Skin of body (tissue), 2 donors: ENCODE data around the gene MAP3K12. TPM values are rescaled to one million over a fixed set of nuclear protein-coding genes. Genes with fewer than 3 reads are reported as not detected.
"Not testable (repeated sequence)": the region's sequence is repeated elsewhere in the genome, so short reads cannot be mapped to it uniquely, and the experiment has no call there.

Experiments used
- DNase-seq: peaks from one replicate; lab custom pipeline; 2025; lab: John Stamatoyannopoulos, UW
- total RNA-seq: library from RNA; depleted of rRNA; stranded (reverse); fragments of >200 nt; gene quantifications from one replicate; pipeline ENCODE4 v1.2.3, GENCODE V29; 2014

MAP3K12 gene, protein sequence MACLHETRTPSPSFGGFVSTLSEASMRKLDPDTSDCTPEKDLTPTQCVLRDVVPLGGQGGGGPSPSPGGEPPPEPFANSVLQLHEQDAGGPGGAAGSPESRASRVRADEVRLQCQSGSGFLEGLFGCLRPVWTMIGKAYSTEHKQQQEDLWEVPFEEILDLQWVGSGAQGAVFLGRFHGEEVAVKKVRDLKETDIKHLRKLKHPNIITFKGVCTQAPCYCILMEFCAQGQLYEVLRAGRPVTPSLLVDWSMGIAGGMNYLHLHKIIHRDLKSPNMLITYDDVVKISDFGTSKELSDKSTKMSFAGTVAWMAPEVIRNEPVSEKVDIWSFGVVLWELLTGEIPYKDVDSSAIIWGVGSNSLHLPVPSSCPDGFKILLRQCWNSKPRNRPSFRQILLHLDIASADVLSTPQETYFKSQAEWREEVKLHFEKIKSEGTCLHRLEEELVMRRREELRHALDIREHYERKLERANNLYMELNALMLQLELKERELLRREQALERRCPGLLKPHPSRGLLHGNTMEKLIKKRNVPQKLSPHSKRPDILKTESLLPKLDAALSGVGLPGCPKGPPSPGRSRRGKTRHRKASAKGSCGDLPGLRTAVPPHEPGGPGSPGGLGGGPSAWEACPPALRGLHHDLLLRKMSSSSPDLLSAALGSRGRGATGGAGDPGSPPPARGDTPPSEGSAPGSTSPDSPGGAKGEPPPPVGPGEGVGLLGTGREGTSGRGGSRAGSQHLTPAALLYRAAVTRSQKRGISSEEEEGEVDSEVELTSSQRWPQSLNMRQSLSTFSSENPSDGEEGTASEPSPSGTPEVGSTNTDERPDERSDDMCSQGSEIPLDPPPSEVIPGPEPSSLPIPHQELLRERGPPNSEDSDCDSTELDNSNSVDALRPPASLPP
- 12.8 TPM for total RNA-seq

DNA sequence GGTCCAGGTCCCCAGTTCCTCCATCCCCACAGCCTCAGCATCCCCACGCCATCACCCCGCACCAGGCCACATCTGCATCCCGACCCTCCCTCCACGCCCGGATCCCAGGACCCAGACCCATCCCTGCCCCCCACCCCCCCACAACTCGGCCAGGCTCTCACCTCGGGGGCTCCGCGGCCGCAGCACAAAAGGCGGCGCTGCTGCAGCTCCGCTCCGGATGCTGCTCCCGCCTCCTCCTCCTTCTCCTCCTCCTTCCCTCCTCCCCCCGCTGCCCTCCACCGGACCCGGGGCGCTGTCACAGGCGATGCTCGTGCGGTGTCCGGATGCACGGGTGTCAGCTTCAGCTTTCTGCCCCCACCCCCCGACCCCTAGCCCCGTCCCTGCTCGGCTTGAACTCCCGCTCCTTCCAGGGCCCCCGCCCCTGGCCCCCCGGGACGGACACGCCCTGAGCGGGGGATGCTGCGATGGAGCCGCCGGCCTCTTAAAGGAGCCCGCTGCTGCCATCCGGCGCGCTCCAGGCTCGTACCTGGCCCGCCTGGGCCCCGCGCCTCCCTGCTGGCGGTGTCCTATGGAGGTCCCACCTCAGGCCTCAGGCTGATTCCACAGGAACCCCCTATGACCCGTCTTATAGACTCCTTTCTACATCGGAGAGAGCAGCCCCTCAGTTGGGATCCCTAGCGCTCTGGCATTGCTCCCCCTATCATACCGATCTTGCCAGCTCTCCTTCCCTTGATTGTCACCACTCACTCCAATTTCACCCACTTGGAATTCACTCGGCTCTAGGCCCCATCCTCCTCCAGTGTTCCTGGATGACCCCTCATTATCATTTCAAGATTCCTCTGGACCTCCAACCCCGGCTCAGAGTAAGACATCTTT is at the start of gene MAP3K12:
Gene MAP3K12 (minus strand): TSS at position 193 of the 876 bp plus-strand sequence. CDS start 12,067 bp downstream, outside the sequence.
- peak; percentile 76 for DNase-seq

DNA sequence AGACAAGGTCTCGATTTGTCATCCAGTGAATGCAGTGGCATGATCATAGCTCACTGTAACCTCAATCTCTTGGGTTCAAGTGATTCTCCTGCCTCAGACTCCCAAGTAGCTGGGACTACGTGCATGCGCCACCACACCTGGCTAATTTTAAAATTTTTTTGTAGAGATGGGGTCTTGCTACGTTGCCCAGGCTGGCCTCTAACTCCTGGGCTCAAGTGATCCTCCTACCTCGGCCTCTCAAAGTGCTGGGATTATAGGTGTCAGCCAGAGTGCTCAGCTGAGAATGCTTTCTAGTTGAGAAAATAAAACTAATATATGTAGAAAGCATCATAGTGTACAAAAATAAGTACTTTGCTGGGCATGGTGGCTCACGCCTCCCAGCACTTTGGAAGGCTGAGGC is 49.1 kb upstream of the MAP3K12 start:
- DNase-seq: not testable (repeated sequence)

DNA sequence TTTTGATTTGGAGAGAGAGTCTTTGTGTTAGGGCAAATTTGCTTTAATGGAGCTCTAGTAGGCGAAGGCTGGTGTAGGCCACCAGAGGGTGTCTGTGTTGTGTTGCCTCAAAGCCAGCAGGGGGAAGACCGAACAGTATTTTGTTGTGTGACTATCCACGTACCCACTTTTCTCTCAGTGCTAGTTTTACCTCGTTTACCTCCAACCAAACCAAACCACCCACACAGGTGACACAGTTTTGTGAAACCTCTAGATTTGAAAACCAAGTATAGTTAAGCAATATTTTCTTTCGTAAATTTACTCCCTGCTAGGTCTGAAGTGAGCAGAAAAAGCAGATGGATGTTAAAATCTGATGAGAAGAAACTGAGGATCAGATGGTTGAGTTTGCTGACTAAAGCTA is 44.3 kb upstream of the MAP3K12 start:
- peak; percentile 44 for DNase-seq

DNA sequence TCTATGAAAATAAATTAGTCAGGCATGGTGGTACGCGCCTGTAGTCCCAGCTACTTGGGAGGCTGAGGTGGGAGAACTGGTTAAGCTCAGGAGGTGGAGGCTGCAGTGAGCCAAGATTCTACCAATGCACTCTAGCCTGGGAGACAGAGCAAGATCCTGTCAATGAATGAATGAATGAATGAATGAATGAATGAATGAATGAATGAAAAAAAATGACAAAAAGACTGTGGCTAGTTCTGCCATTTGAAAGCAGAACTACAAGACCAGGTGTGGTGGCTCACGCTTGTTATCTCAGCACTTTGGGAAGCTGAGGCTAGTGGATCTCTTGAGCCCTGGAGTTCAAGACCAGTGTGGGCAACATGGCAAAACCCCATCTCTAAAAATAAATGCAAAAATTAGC is 40.3 kb upstream of the MAP3K12 start:
- DNase-seq: no peak

DNA sequence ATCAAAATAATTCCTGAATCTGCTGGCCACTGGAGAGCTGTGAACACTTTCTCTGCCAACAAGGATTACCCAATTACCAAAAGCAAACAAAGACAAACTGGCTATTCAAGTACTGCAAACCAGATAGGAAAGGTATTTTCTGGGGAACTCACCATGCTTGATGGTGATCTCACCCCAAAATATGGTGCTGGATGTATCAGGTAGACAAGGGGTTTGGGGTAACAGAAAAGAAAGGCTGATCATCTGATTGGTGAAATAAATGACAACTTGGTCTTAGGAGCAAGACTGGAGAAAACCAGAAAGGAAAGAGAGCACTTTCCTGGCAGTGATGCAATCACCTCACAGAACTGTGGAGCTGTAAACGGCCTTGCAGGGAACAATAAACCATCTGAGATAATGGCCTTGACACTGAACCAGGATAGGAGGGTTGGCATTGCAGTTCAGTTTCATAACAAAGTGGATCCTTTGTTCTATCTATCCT is 39.0 kb upstream of the MAP3K12 start:
- no peak for DNase-seq

DNA sequence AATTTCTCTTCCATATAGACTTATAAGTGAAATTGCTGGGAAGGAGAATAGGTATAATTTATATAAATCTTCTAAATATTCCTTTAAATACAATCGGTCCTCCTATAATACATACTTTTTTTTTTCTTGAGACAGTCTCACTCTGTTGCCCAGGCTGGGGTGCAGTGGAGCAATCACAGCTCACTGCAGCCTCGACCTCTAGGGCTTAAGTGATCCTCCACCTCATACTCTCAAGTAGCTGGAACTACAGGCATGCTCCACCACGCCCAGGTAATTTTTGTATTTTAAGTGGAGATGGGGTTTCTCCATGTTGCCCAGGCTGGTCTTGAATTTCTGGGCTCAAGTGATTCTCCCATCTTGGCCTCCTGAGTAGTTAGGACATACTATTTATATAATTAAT is 37.7 kb upstream of the MAP3K12 start:
- DNase-seq: no peak

DNA sequence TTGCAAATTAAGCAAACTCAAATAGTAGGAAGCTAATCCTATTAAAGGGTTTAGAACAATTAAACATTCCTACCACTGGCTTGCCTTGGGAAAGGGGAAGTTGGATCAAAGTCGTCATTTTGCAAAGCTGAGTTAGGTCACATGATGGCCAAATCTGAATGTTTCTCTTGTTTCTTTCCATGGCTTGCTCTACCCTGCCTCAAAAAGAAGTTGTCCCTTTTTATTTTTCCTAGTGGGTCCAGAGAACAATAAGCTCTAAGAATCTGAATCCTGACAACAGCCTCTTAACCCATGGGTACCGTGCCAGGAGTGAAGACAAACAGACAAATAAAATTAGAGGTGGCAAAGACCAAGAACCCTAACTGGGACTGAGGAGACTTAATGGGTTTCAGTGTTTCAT is 34.2 kb upstream of the MAP3K12 start:
- no peak for DNase-seq

DNA sequence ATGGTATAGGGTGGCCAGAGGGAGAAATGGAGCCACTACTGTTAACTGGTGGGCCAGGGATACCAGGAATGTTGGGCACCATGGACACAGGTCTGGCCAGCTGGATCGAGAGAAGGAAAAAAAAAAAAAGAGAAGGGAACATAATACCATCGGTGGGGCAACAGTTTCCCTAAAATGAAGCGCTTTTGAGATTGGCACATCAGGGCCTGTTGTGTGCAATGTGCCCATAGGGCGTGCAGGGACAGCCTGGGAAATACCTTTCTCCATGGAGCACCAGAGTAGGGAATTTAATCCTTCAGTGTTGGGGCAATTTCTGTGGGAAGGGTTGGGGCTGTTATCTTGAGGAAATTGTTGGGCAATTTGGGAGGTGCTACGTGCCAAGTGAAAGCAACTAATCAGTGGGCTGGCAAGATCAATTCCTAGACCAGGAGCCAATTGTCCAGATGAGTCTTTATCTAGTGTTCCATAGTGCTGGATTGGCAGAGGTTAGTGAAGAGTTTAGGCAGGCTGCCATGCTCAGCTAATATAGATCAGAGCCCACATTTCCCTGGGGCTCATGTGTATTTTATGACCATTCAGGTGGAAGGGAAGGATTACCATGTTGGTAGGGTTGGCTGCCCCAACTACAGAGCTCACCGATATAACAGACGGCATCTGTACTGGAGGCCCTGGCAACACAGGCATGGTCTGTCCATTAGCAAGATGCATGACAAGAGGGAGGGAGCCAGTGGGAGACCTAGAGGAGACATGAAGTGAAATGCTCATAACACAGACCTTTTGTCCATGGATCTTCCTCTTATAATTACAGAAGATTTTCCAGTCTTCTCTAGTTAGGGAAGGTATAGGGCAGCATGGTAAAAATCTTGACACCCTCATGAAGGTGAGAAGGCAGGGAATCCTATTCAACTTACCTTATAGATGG is 33.5 kb upstream of the MAP3K12 start:
- no peak for DNase-seq

DNA sequence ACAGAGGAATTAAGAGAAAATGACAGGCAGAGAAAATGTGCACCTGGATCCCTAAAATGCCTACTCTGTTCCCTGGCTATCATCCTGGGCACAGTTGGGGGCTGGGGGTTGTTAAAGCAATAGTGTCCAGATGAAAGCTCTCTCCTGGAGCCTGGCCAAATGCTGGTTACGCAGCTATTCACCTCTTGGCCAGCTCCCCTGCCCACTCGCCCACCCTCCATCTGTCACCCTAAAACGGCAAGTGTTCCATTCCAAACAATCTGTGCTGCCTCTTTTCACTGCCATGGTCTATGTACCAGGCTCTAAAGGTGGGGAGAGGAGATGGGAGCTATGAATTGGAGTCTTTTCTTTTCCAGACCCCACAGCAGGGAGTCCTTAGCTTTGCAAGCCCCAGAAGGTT is 32.8 kb upstream of the MAP3K12 start:
- DNase-seq: no peak

DNA sequence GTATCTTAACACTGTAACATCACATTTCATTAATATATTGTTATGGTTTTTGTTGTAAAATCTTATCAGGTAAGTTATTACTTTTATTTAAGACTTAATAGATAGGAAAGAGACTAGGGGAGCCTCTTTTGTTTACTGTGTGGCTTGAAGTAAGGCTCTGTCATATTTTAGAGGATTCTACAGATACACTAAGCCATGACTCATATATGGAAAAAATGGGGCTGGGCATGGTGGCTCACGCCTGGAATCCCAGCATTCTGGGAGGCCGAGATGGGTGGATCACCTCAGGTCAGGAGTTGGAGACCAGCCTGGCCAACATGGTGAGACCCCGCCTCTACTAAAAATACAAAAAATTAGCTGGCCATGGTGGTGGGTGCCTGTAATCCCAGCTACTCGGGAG is 31.7 kb upstream of the MAP3K12 start:
- DNase-seq: no peak

DNA sequence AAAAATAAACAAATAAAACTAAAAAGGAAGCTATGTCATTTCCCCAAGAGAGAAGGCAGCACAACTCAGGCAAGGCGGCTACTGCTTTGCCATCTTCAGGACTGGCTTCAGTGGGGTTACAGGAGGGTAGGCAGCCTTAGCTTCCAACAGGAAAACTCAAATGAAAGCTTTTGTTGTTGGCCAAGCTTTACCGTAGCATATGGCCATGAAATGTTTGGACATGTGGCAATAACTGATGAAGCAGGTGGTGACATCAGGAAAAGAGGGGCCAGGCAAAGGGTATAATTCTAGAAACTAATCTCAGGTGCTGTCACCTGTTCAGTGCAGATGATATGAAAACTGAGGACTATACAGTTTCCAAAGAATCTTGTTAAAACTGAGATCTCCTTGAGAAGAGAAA is 30.8 kb upstream of the MAP3K12 start:
- DNase-seq: no peak

DNA sequence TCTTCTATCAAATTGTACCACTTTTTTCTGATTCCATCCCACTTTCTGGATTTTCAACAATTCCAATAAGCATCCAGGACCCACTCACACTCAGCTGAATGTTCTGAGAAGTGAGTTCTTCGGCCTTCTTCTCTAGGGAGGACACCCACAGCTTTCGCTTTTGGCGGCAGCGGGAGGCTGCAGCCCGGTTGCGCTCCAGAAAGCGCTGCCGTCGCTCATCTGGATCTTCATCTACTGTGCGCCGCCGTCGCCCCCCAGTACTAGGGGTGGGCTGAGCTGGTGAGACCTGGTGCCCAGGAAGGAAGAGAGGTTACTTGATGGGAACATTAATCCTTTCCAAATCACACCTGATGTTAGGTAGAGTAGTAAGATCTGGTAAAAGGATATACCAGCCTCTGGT is 25.2 kb upstream of the MAP3K12 start:
- DNase-seq: no peak

DNA sequence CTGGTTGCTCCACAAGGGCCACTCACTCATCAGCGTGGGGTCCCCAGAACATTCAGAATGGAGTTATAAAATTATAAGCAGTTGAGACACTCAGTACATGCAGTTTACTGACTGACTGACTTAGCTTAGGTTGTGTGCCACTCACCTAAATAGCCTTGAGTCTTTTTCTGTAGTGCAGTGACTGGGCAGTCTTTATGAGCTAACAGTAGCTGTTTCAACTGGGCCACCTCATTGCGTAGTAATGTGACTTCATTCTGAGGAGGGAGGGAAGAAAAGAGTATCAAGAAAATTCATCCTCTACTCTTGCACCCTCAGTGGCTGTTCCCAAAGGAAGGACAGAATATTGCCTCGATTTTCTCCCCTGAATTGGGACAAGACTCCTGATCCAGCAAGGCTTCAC is 23.9 kb upstream of the MAP3K12 start:
- DNase-seq: no peak

DNA sequence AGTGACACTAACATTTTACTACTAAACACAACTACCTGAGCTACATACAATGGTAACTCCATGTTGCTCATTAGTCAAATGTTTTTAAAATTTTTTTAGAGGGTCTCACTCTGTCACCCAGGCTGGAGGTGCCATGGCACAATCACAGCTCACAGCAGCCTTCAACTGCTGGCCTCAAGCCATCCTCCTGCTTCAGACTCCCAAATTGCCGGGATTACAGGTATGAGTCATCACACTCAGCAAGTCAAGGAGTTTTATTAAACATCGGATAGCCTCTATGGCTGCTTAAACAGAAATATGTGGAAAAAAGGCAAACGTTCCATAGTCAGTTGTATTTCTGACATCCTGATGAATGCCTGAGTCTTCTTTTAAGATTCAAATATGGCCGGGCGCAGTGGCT is 19.1 kb upstream of the MAP3K12 start:
- no peak for DNase-seq

DNA sequence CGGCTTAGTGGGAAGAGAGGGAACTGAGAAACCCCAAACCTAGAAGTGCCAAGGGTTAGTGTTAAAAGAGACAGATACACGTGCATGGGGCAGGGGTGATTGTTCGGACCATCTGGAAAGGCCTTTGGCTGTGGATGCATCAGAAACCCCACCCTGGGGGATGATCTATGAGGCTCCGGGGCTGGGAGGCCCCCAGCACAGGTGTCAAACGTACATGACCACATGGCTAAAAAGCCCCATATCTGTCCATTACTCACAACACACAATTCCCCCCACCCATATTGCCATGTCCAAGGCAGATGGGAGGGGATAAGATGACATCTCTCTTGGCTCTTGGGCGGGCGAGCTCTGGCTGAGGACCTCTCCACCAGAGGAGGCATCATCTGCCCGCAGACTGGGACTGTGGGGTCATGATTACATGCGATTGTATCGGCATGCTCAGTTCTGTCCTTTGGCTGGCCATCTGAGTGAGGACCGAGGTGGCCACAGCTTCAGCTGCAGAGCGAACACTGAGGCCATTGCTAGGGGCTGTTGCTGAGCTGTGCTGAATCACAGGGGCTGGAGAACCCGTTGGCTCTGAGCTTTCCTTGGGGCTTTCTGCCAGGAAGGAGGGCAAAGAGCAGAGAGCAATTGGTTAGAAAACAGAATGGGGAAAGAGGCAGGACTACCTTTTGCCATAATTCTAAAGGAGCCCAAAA is 17.6 kb upstream of the MAP3K12 start:
- DNase-seq: no peak

DNA sequence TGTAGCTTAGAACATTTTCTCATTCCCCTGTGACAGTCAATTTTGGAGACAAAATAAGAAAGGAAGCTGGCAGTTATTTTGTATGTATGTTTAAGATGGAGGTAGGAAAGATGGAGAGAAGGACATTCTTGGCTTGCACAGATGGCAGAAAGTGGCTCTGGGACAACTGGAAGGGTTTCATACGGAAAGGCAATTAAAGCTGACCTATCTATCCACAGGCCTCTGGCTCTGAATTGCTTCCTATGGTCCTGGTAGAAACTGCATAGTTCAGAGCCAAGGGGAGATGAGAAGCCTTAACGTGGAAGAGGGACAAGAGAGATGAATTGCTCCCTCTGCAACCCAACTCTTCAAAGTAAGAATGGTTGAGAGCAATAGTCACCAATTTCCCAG is 16.0 kb upstream of the MAP3K12 start:
- DNase-seq: no peak

DNA sequence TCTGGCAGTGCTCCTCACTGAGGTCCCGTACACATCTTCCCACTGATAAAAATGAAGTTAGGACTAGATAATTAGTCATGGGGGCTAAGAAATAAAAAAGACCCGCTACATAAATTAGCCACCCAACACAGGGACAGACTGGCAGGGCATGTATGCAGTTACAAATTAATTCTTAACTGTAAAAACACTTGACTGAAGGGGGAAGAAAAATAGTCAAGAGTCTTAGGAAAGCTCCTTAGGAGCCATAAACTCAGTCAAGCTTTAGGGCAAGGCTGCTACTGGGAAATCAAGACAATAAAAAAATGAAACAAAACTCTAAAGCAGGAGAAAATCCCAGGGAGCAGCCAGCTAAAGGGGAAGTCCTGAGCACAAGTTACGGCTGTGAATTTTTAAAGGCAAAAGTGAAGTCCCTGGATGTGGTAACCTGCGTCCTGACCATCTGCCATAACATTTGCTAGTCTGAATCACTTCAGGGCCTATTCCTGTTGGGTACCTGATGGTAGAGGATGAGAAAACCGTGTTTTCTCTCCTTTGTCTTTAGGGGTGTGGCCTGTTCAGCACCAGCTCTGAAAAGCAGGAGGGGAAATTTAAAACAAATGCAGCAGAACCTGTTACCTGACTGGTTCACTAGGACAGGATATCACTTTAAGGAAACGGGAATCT is 15.5 kb upstream of the MAP3K12 start:
- no peak for DNase-seq

DNA sequence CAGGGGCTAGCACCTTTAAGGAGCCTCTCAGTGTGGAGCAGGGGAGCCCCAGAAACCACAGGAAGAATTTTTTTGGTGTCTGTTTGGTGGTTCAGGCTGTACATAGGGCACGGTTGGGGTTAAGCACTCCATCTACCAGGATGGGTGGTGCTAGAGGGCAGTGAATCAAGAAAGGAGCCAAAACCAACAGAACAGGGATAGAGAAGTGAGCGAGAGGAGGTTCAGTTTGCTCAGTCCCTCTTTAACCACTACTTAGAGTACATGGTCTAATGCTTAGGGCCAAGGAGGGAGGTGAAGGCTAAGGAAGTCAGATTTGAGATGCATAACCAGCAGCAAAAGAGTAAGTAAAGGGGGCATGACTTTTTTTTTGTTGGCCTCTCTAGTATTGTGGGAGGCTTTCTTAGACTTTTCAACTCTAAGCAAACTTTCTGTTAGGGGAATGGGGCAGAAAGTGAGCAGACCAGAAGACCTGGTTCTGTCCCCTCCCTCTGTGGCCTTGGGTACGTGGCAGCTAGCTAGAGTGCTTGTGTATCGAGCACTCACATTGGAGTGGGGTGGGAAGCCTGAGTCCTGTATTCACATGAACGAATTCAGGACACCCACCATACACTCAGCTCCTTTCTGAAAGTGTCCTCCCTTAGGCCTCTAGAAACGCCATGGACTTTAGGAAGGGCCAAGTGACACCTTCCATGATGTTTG is 14.6 kb upstream of the MAP3K12 start:
- DNase-seq: no peak
